T-helper 17 cell (primary cell): ENCODE results near the gene SPECC1L. TPM values are rescaled to one million over a fixed set of nuclear protein-coding genes. Genes with fewer than 3 reads are reported as not detected.
"Not testable (repeated sequence)": the region's sequence is repeated elsewhere in the genome, so short reads cannot be mapped to it uniquely, and the experiment has no call there.

Experiments
- ATAC-seq: fragments of 150-1000 bp; cut with Tn5 transposase; 2 replicates; pipeline ENCODE4 v1.10.0; 2021; ENCODE audit warnings: mild to moderate bottlenecking, moderate library complexity
- DNase-seq, 3 donors: peaks; one replicate each; pipeline versions ENCODE4 v3.0.0 to v3.0.0-alpha.2; 2020 to 2021
- H3K9me3 ChIP-seq: one replicate; pipeline ENCODE4 v1.7.0; 2013; ENCODE audit warnings: low read length, mild to moderate bottlenecking; ENCODE audit not compliant: control insufficient read depth, poor library complexity, severe bottlenecking
- H3K27ac Mint-ChIP-seq: one replicate; pipeline ENCODE4 v1.8.0; 2022; ENCODE audit warnings: mild to moderate bottlenecking, moderate library complexity, mixed read lengths
- H3K27me3 Mint-ChIP-seq: one replicate; pipeline ENCODE4 v1.8.0; 2022; ENCODE audit warnings: mixed read lengths
- H3K36me3 Mint-ChIP-seq: one replicate; pipeline ENCODE4 v1.8.0; 2022; ENCODE audit warnings: low read depth, mixed read lengths
- H3K4me1 Mint-ChIP-seq: one replicate; pipeline ENCODE4 v1.8.0; 2022; ENCODE audit warnings: mild to moderate bottlenecking, mixed read lengths
- H3K4me3 Mint-ChIP-seq: one replicate; pipeline ENCODE4 v1.8.0; 2022; ENCODE audit warnings: mild to moderate bottlenecking, moderate library complexity, mixed read lengths
- total RNA-seq, 4 donors: library from RNA in 2 of 4; stranded (reverse) in 2 of 4; gene quantifications; one replicate each; pipeline ENCODE4 v1.2.3 and lab custom pipeline; 2022 to 2026

The SPECC1L gene
- total RNA-seq (10 to 100 TPM; 34.9 to 35.2 TPM), total RNA-seq (lab: John Stamatoyannopoulos, UW) (21.3 to 37.4 reads per million in 2 donors)

GRCh38 chr22:24270556-24271385 is at the start of gene SPECC1L:
SPECC1L (plus strand) TSS chr22:24270831; CDS start chr22:24302232, 31,401 bp downstream.
- DNase-seq (peak; percentile 91 to 92 (median 92)), ATAC-seq (peak; percentile 94)
- peak within 1 kb of the TSS; percentile 74 for H3K27ac Mint-ChIP-seq
- peak within 1 kb of the TSS; percentile 90 for H3K4me3 Mint-ChIP-seq
- H3K36me3 Mint-ChIP-seq = no peaks in the 10 kb centered on the region
- no peaks in the 10 kb centered on the region for H3K9me3 ChIP-seq
- peaks cover 13% of the 10 kb centered on the region for H3K4me1 Mint-ChIP-seq
- no peaks in the 10 kb centered on the region for H3K27me3 Mint-ChIP-seq

- no peak for ATAC-seq
- Mint-ChIP-seq H3K4me1 (no peaks in the 10 kb centered on the region), H3K27ac (no peak overlapping the region), H3K36me3 (no peaks in the 10 kb centered on the region), H3K4me3 (no peak overlapping the region), H3K27me3 (no peaks in the 10 kb centered on the region)
- DNase-seq = no peak
- no peaks in the 10 kb centered on the region for H3K9me3 ChIP-seq
Observed at GRCh38 chr22:24224468-24224867, 46.2 kb upstream of the SPECC1L start.

GRCh38 chr22:24225044-24225601 is 45.5 kb upstream of the SPECC1L start:
- Mint-ChIP-seq H3K36me3 (no peaks in the 10 kb centered on the region), H3K27me3 (no peaks in the 10 kb centered on the region), H3K27ac (no peak overlapping the region), H3K4me3 (no peak overlapping the region), H3K4me1 (no peaks in the 10 kb centered on the region)
- ATAC-seq (no peak), DNase-seq (no peak)
- H3K9me3 ChIP-seq = no peaks in the 10 kb centered on the region

GRCh38 chr22:24225951-24226350 is 44.7 kb upstream of the SPECC1L start:
- no peak for DNase-seq
- H3K27ac Mint-ChIP-seq = no peak overlapping the region
- H3K36me3 Mint-ChIP-seq = no peaks in the 10 kb centered on the region
- H3K4me3 Mint-ChIP-seq = no peak overlapping the region
- no peaks in the 10 kb centered on the region for H3K27me3 Mint-ChIP-seq
- H3K9me3 ChIP-seq = no peaks in the 10 kb centered on the region
- no peak for ATAC-seq
- H3K4me1 Mint-ChIP-seq = no peaks in the 10 kb centered on the region

- no peaks in the 10 kb centered on the region for H3K27me3 Mint-ChIP-seq
- H3K9me3 ChIP-seq = no peaks in the 10 kb centered on the region
- no peaks in the 10 kb centered on the region for H3K36me3 Mint-ChIP-seq
- H3K4me3 Mint-ChIP-seq = no peak overlapping the region
- peaks cover 4% of the 10 kb centered on the region for H3K4me1 Mint-ChIP-seq
- ATAC-seq = peak; percentile 75
- DNase-seq = peak; percentile 41 to 62 (median 43)
- H3K27ac Mint-ChIP-seq = no peak overlapping the region
Observed at GRCh38 chr22:24230911-24231656, 39.5 kb upstream of the SPECC1L start.

- ATAC-seq = no peak
- no peak overlapping the region for H3K4me3 Mint-ChIP-seq
- no peaks in the 10 kb centered on the region for H3K9me3 ChIP-seq
- H3K4me1 Mint-ChIP-seq = peaks cover 4% of the 10 kb centered on the region
- no peak for DNase-seq
- no peaks in the 10 kb centered on the region for H3K36me3 Mint-ChIP-seq
- H3K27me3 Mint-ChIP-seq = no peaks in the 10 kb centered on the region
- no peak overlapping the region for H3K27ac Mint-ChIP-seq
Observed at GRCh38 chr22:24231706-24232105, 38.9 kb upstream of the SPECC1L start.

- no peaks in the 10 kb centered on the region for H3K27me3 Mint-ChIP-seq
- ATAC-seq (no peak), DNase-seq (no peak)
- H3K9me3 ChIP-seq = no peaks in the 10 kb centered on the region
- H3K36me3 Mint-ChIP-seq = no peaks in the 10 kb centered on the region
- H3K4me1 Mint-ChIP-seq = peaks cover 4% of the 10 kb centered on the region
- no peak overlapping the region for H3K27ac Mint-ChIP-seq
- no peak overlapping the region for H3K4me3 Mint-ChIP-seq
Observed at GRCh38 chr22:24232124-24232523, 38.5 kb upstream of the SPECC1L start.

- Mint-ChIP-seq H3K4me3 (no peak overlapping the region), H3K36me3 (no peaks in the 10 kb centered on the region), H3K27me3 (no peaks in the 10 kb centered on the region), H3K4me1 (peaks cover 4% of the 10 kb centered on the region), H3K27ac (no peak overlapping the region)
- H3K9me3 ChIP-seq = no peaks in the 10 kb centered on the region
- ATAC-seq = no peak
- no peak for DNase-seq
Observed at GRCh38 chr22:24232725-24233124, 37.9 kb upstream of the SPECC1L start.

- no peak overlapping the region for H3K4me3 Mint-ChIP-seq
- H3K27me3 Mint-ChIP-seq = no peaks in the 10 kb centered on the region
- no peak for ATAC-seq
- no peaks in the 10 kb centered on the region for H3K36me3 Mint-ChIP-seq
- H3K27ac Mint-ChIP-seq = no peak overlapping the region
- H3K4me1 Mint-ChIP-seq = peaks cover 4% of the 10 kb centered on the region
- no peak for DNase-seq
- no peaks in the 10 kb centered on the region for H3K9me3 ChIP-seq
Observed at GRCh38 chr22:24233235-24233634, 37.4 kb upstream of the SPECC1L start.

- Mint-ChIP-seq H3K27me3 (no peaks in the 10 kb centered on the region), H3K27ac (no peak overlapping the region), H3K4me1 (peaks cover 4% of the 10 kb centered on the region), H3K36me3 (no peaks in the 10 kb centered on the region), H3K4me3 (no peak overlapping the region)
- ATAC-seq (no peak), DNase-seq (no peak)
- H3K9me3 ChIP-seq = no peaks in the 10 kb centered on the region
Observed at GRCh38 chr22:24233816-24234215, 36.8 kb upstream of the SPECC1L start.

GRCh38 chr22:24235315-24235714 is 35.3 kb upstream of the SPECC1L start:
- H3K9me3 ChIP-seq = no peaks in the 10 kb centered on the region
- H3K27ac Mint-ChIP-seq = no peak overlapping the region
- no peak for ATAC-seq
- H3K4me3 Mint-ChIP-seq = no peak overlapping the region
- H3K4me1 Mint-ChIP-seq = peaks cover 4% of the 10 kb centered on the region
- H3K36me3 Mint-ChIP-seq = no peaks in the 10 kb centered on the region
- DNase-seq = no peak
- no peaks in the 10 kb centered on the region for H3K27me3 Mint-ChIP-seq

GRCh38 chr22:24236656-24237055 is 34.0 kb upstream of the SPECC1L start:
- Mint-ChIP-seq H3K4me3 (no peak overlapping the region), H3K4me1 (peaks cover 5% of the 10 kb centered on the region), H3K27me3 (no peaks in the 10 kb centered on the region), H3K27ac (no peak overlapping the region), H3K36me3 (no peaks in the 10 kb centered on the region)
- ATAC-seq = no peak
- no peak for DNase-seq
- no peaks in the 10 kb centered on the region for H3K9me3 ChIP-seq

- not testable (repeated sequence) for H3K36me3 Mint-ChIP-seq, H3K9me3 ChIP-seq, DNase-seq, H3K4me3 Mint-ChIP-seq, H3K27ac Mint-ChIP-seq, H3K27me3 Mint-ChIP-seq, ATAC-seq
- H3K4me1 Mint-ChIP-seq = peaks cover 17% of the 10 kb centered on the region
Observed at GRCh38 chr22:24238101-24238694, 32.4 kb upstream of the SPECC1L start.
